Stimulated activated naive CD8-positive, alpha-beta T cell treated with anti-CD3 and anti-CD28 coated beads, Interleukin-15, Interleukin-2, amounts not matched to agents 100 U/mL and 50 U/mL, for 24 hours (primary cell): ENCODE results near the gene LRRC3.

Source experiments
- ATAC-seq: fragments of 150-1000 bp; cut with Tn5 transposase; one replicate; pipeline ENCODE4 v1.10.0; 2021
- DNase-seq: peaks from one replicate; pipeline ENCODE4 v3.0.0; 2021

LRRC3 gene

DNA sequence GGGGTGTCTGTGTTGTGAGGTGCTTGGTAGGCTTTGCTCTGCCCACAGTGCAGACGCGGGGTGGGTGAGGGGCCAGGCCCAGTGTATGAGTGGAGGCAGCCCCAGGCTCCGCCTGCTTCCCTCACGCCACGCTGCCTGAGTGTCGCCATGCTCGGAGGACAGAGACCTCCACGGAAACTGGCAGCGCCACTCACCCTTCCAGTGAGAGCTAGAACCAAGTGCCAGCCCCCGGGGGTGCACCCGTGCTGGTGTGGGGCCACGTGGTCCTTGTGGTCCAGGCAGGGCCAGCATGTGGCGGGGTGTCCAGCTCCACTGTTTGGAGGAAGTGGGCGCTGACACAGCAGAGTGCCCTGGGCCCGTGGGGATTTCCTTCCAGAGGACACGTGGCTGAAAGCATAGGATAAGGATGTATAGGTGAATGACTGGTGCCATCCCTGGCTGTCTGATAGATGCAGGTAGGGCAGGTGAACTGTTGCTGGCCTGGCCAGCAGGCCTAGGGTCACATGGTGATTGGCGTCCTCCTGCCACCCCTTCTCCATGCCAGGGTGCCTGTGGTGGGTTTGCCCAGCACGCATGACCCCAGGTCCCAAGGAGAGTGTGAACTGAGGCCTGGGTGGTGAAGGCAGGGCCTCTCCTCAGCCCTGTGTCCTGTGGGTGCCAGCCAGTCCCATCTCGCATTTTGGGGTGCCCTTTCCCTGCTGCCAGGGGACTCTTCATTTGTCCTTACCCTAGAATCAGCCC is 3.8 kb downstream of the LRRC3 start:
- DNase-seq (no peak), ATAC-seq (no peak)

DNA sequence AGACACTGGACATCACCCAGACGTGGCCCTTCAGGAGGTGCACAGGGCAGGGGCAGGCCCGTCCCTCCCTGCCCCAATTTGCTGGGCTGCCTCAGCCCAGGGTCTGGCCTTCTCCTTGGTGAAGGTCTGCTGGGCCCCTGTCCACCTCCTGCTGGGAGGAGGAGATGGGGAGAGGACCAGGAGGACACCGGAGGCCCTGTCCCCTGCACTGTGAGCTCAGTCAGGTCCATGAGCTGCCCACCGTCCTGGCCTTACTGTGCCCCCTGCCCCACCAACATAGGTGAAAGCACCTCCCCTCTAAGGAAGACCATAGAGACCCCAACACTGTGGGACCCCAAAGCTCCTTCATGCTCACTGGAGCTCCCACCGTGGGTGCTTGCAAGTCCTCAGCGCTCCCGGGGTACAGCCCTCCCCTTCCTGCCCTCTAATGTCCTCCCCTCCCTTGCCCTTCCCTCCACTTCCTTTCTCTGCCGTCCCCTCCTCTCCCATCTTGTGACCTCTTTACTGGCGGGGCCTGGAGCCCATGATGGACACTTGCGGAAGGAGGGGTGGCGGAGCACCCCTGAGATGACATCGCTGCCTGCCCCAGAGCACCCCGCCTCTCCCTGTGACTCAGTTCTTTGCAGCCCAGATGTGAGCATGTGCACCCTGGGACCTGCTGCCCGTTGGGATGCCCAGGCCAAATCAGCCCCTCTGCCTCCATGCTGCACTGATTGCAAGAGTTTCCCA is 4.6 kb downstream of the LRRC3 start:
- ATAC-seq (no peak), DNase-seq (no peak)

DNA sequence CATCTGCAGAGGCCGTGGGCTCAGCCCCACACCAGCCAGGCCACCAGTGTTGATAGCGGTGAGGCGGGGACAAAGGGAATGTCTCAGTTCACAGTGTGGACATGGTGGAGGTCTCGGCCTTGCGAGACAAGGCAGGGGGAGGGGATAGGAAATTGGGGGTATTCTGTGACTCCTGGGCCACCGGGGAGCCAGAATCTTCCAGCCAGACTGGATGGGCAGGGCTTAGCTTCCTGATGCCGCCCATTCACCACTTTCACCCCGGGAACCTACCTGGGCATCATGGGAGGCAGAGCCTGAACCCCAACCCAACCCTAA is 5.1 kb downstream of the LRRC3 start:
- no peak for ATAC-seq
- no peak for DNase-seq

DNA sequence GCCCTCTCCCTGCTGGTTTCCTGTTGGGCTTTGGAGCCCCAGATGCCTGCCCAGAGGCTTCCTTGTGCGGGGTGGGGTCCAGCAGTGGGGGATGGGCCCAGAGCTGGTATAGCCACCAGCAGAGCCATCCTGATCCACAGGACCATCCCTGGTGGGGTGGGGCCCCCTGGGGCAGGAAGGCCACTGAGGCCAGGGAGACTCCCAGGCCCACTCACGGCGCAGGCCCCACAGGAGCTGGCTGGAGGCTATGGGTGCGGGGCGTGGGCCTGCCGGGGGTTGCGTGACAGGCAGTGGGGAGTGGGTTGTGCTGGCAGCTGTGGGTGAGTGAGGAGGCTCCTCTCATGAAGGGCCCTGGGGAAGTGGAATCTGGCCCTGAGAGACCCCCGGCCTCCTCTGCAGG is 5.7 kb downstream of the LRRC3 start:
- DNase-seq: no peak

DNA sequence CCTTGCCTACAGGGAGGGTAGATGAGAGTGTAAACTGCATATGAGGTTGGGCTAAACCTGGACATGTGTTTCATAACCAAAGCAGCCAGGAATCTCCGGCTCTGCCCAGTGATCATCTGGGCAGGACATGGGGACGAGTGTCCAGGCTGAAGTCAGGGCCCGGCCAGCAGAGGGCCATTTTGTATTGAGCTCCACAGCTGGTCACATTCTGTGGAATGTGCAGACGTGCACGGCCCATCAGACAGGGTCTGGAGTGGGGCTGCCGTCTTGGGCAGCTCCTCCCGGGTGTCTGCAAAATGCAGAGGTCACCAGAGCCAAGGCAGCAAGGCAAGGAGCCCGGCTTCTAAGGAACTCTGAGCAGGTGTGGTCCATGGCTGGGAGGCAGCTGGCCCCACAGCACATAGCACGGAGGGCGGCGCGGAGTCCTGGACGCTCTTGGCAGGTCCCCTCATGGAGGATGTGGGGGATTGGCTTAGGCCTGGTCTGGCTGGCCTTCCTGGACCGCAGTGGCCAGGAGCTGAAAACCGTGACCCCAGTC is 6.2 kb downstream of the LRRC3 start:
- DNase-seq (no peak), ATAC-seq (no peak)

More for the DNA sequence above, 5.7 kb downstream of the LRRC3 start:
- no peak for ATAC-seq

DNA sequence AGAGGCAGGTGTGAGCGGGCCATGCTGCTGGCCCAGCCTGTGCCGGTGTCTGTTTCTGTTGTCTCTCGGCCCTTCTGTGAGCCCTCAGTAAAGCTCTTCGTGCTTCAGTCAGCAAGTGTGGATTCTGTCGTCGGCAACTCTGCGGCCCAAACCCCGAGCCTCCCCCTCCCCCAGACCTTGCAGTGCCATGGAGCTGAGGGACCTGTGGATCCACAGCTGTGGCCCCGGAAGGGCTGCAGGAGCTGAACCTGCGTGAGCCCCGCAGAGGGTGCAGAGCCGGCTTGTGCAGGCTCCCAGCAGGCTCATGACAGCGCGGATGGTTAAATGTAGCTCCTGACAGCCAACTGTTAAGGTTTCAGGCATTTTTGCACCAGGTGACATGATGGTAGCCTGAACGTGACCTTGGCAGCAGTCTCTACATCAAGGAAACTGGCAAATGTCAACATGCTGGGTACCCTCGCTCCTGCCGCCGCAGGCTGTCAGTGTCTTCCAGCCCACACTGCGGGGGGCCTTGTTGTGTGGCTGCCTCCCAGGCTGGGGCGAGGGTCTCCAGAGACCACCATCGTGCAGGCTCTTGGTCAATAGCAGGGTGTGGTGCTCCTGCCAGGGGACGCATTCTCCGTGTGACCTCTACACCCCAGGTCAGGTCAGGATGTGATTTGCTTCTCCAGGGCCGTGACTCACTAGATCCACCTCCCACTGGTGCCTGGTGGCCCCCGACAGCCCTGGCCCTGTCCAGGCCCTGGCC is 7.0 kb downstream of the LRRC3 start:
- ATAC-seq: no peak

DNA sequence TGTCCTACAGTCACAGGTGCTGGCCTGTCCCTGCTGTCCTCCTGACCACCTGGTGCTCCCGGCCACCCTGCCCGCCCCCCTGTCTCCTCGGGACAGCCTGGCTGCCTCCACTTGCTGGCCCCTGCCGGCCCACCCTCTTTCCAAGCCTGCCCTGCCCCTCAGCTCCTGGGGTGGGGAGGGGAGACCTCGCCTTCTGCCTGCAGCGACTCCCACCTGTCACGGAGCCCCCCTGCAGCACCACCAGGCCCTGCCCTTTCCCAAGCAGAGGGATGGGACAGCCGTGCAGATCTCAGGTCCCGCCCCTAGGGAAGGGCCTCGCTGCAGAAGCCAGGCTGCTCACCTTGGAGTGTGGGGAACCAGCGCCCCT is 7.5 kb downstream of the LRRC3 start:
- DNase-seq (no peak), ATAC-seq (no peak)

More for the DNA sequence above, 7.0 kb downstream of the LRRC3 start:
- no peak for DNase-seq

DNA sequence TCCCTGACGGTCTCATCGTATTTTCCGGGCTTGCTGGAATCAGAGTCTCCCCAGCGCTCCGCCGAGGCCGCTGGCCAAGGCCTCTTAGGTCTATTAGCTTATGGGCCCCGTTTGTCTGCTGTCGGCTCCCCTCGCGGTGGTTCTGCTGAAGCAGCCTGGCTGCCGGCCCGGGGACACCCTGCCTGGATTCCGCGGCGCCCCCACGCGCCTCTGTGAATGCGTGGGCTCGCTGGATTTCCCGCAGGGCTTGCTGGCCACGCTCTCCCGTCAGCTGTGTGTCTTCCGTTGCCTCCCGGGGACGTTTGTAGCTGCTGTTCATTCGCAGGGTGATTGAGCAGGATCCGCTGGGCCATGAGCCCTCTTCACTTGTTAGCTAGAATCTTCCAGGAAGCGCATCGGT is 8.4 kb downstream of the LRRC3 start:
- ATAC-seq (no peak), DNase-seq (no peak)

DNA sequence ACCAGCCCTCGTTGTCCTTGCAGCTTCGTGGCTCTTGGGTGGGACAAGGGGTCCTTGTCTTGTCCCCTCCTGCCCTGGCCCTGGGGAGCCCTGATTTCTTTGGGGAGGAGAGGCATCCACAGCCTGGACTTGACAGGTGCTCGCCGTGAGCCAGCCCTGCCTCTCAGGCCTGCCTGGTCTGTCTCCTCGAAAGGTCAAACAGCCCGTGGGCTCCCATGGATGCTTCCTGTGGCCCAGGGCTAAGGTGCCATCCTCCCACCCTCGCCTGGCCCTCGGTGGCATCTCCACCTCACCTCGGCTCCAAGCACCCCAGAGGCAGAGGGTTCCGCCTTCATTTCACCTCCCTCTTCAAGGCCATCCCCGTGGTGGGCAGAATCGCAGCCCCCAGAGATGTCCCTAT is 9.0 kb downstream of the LRRC3 start:
- DNase-seq (no peak), ATAC-seq (no peak)

DNA sequence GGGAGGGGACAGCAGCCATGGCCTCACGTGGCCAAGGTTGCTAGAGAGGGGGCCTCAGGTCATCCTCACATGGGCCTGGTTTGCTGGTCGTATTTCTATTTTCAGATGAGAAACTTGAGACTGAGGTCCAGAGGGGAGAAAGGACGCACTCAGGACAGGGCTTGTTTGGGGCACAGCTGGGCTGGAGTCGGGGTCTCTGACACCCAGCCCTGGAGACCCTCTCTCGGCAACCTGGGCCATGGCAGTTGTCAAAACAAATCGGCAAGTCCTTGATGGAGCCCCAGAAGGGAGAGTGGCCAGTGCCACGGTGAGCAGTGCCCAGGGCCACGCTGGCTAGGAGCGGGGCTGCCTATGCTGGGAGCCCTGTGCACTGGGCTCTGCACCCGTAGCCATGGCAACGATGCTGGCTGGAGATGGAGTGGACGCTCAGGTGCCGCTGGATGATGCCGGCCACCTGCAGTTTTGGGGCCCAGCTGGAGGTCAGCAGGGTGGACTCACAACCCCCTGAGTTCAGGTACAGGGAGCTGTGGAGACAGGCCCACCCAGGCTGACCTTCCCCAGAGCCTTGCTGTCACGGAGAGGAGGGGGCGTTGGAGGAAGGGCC is 11.1 kb downstream of the LRRC3 start:
- ATAC-seq (no peak), DNase-seq (no peak)

DNA sequence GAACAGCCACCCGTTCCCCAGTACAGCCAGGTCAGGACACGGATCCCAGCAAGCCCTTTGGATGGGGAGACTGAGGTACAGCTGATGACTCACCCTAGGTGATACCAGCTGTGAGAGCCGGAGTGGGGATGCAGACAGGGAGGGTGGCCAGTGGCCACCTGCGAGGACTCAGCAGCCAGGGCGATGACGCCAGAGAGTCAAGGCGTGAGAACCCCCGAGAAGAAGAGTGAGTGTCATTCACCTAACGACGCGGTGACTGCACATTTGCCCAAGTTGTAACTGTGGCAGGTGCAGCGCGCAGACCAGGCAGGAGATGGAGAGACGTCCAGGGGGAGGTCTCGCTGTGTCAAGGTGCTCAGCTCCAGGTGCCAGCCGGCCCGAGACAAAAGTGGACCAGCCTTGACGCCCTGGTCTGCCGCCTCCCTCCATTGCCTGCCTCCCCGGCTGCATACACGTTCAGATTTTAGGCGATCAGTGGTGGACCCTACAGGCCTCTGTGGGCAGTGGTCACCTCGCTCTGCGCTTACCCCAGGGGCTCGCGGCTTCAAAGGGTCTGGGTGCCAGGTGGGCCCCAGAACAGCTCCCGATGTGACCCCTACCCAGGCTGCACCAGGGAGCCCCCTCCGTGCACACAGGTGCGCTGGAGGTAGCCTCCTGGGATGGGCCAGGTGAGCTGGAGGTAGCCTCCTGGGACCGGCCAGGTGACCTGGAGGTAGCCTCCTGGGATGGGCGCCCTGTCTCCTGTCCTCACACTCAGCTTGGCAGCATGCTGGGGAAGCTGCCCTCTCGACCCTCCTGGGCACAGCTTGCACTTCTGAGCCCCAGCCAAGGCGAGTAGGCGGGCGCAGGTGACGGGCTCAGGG is 11.9 kb downstream of the LRRC3 start:
- no peak for ATAC-seq
- no peak for DNase-seq

DNA sequence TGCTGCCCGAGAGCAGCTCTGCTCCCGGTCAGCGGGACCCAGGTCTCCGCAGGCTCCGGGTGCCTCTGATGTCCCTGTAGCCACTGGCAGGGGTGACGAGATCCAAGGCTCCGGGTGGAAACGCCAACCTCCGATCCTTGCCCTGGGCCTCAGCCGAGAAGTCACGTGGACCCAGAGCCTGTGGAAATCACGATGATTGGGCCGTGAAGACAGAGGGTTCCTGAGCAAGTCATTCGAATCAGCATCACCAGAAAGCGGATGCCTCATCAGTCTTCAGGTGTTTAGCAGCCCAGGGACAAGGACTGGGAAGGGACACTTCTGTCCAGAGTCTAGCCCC is 12.5 kb downstream of the LRRC3 start:
- no peak for DNase-seq
- no peak for ATAC-seq

DNA sequence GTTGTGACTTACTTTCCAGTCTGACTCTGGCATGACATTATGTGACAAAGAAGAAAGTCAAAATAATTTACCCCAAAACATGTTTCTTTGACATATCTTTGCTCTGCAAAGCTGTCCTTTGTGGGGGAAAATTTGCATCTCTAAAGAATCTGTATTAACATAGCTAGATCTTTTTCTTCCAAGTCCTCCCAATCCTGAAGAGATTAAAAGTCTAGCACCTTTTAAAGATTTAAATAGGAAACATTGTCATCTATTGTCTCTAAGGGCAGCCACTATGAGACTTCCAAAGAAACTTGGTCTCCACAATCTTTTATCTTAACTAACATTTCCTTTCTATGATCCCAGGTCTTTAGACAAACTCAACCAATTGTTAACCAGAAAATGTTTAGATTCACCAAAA is 16.0 kb downstream of the LRRC3 start:
- ATAC-seq (no peak), DNase-seq (no peak)

DNA sequence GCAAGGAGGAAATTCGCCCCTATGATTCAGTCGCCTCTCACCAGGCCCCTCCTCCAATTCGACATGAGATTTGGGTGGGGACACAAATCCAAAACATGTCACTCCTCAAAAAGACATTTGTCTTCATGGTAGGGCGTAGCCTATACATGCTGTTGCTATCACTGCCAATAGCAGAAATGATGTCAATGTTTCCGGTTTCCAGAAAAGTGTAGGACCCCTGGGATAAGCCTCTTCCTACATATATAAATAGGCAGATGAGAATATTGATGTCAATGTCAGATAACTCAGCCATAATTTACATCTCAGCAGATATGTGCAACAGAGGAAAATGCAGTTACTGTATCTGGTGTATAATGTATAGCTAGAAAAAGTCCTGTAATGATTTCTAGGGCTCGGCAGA is 16.7 kb downstream of the LRRC3 start:
- DNase-seq (no peak), ATAC-seq (no peak)

DNA sequence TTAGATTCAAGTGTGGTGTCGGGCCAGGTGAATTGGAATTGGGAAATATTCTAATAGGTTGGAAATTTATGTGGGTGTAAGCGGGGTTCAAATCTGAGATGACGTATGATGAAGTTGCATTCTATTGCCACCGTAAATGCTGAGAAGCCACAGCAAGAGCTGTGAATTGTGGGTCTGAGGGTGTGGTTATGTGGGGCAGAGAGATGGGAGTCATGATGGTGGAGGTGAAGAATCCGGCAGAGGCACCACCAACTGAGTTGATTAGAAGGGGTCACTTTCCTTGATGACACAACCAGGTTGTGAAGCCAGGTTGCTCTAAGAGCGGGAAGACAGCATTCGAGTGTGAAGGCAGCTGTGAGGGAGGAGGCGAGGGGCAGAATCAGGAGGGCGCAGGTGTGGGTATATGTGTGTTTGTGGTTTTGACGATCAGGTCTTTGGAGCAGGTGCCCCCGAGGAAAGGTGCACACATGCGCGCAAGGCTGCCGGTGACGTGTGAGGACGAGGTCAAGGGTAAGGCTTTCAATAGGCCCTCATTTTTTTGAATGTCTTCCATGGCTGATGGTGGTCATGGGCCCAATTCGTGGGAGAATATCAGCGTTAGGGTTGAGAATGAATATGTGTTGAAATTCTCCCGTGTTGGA is 18.7 kb downstream of the LRRC3 start:
- DNase-seq: no peak
- no peak for ATAC-seq

DNA sequence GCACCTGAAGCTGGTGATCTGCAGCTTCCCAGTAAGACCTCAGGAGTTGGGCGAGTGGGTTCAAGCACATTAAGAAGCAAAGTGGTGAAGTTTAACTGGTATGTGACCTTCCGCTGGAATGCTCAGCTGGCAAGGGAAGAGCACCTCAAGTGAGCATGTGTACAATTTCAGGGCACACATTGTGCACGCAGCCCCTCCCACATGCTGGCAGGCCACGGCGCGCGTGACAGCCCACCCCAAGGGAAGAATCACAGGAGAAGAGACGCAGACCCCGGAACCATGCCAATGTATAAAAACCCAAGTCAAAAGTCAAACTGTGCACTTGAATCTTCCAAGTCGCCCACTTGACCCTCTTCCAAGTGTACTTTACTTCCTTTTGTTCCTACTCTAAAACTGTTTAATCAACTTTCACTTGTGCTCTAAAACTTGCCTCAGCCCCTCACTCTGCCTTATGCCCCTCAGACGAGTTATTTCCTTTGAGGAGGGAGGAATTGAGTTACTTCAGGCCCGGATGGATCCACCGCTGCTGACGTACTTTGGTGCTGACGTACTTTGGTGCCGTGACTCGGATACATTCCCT is 20.0 kb downstream of the LRRC3 start:
- no peak for ATAC-seq
- DNase-seq: no peak

DNA sequence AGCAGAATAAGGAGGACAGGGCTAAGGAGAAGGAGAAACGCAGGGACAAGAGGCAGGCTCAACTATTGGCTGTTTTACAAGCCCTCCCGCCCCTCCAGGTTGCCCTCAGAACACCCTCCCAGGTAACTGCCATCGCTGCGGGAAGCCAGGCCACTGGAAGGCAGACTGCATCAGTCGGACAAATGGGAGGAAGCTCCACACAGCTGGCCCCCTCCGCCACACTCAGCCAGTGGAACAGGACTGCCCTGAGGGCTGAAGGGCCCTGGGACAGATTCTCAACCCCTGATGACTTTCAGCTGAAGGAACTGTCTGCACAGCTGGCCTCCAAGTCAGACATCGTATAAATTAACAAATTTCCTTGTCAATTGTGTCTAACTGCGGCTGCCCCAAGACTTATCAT is 21.8 kb downstream of the LRRC3 start:
- ATAC-seq (no peak), DNase-seq (no peak)

DNA sequence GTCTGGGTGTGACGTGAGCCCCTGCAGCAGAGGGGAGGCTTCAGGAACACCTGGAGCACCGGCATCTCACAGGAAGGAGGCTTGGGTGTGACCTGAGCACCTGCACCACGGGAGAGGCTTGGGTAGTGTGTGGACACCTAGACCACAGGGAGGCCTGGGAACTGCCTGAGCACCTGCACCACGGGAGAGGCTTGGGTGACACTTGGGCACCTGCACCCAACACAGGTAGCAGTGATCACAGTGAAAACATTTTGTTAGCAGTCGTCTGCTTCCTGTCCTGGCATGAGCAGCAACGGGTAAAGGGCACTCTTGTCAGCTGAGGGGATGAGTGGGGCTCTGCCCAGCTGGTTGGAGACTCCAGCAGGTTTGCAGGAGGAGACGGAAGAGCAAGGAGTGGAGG is 22.4 kb downstream of the LRRC3 start:
- no peak for ATAC-seq
- no peak for DNase-seq

DNA sequence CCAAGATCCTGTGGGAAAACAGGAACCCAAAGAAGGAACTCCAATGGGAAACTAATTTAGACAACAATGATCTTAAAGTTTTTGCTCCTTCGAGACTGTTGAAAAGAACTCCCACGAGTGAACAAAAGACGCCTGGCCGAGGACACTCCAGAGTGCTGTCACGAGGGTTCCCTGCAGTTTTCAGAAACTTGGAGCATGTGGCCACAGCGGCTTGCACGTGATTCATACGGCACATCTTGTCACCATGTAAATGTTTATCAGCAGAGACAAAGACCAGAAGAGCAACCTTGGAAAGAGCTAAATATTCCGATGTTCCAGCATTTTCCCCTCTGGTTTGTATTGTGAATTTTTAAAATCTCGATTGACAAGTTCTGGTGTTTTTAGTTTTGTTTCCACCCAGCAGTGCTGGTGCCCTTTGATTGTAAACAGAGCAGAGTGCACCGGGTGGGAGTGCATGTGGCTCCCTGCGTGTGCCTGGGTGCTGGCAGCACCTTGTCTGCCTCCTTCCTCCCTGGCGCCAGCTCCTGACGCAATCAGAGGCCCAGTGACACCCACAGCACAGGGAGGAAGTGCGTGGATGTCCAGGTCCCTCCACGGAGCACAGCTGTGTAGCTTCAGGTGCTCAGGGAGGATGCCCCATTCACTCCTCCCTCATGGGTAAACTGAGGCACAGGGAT is 23.0 kb downstream of the LRRC3 start:
- ATAC-seq: no peak
- no peak for DNase-seq

DNA sequence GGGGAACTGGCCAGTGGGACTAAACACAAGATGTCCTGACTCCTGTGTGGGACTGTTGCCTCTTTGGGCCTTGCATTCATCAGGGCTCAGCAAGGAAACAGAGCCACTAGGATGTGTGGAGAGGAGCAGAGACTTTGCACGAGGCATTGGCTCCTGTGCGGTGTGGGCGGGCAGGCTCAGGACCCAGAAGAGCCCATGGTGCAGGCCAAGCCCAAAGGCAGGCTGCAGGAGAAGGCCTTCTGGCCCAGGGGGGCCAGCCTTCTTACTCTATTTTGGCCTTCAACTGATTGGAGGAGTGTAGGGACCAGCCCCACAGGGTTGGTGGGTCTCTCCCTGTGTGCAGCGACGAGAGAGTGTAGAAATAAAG is 23.5 kb downstream of the LRRC3 start:
- no peak for DNase-seq
- ATAC-seq: no peak
